Measurements from ENCODE around the gene SDC4.

SDC4 gene

DNA sequence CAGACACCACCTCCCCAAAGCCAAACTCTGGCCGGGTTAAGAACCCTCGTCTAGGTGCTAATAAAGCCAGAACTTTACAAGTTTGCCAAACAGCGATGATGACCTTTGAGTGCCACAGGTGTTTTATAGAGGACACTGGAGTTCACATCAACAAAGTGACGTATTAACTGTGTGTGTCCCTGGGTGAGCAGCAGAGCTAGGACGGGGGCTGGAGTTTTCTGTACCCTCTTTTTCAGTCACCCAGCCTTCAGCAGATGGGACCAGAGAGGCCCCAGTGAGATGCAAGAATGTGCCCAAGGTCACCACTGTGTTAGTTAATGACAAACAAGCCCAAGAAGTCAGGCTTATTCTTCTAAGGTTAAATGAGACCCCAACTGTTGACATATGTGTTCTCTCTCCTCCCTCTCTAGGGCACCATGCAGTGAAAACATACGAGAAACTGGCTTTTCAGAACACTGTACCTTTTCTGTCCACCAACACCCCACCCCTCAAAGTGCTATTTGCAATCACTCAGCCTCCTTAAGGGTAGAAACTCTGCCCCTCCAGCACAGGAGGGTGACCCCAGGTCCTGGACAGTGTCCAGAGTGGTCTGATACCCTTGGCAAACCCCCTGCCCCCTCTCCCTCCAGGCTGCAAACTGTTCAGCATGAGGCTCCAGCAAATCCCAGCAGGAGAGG is 5.2 kb downstream of the SDC4 start:
- no peak for DNase-seq

GRCh38 chr20:45341939-45342854 is 6.0 kb downstream of the SDC4 start:
- no peak for DNase-seq

DNA sequence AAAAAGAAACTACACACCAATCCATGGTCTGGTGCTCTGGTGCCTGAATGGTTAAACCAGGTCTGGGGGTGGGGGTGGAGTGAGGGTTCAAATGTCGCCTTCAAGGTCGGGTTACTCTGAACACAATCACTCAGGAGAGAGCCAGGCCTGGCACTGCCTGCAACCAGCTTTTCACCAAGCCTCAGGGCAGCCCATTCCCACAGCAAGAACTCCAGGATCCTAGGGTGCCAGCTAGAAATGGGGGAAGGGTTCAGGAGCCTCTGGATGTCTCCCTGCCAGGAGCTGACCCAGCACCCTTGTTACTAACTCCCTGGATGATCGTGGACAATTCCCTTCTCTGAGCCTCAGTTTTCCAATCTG is 6.7 kb downstream of the SDC4 start:
- DNase-seq: no peak

GRCh38 chr20:45340951-45341350 is 7.3 kb downstream of the SDC4 start:
- no peak for DNase-seq

DNA sequence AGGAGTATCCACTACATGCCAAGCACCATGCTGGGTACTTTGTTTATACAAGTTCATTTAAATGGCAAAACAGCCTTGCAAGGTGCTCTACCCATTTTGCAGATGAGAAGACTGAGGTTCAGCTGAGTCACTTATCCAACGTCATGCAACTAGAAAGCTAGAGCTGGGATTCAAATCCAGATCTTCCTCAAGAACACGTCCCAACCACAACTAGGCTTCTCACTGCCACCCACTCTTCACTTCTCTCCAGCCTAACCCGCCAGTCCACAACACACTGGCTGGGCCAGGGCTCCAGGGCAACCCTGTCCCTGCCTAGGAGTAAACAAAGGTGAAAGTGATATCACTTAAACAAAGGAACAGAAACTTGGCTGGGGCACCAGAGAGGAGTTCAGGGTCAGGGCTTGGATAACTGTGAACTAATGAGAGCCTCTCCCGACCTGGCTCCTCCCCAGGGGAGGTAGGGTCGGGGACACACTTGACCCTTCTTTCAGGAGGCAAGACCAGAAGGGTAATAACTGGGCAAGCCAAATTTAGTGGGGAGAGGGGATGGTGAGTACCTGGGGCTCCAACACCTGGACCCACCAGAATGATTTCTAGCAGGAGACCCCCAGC is 7.9 kb downstream of the SDC4 start:
- DNase-seq: no peak

GRCh38 chr20:45339799-45340198 is 8.4 kb downstream of the SDC4 start:
- DNase-seq: no peak

GRCh38 chr20:45339084-45339483 is 9.1 kb downstream of the SDC4 start:
- no peak for DNase-seq

GRCh38 chr20:45338121-45339030 is 9.8 kb downstream of the SDC4 start:
- no peak for DNase-seq

- no peak for DNase-seq
Observed at GRCh38 chr20:45337367-45338120, 10.7 kb downstream of the SDC4 start.

DNA sequence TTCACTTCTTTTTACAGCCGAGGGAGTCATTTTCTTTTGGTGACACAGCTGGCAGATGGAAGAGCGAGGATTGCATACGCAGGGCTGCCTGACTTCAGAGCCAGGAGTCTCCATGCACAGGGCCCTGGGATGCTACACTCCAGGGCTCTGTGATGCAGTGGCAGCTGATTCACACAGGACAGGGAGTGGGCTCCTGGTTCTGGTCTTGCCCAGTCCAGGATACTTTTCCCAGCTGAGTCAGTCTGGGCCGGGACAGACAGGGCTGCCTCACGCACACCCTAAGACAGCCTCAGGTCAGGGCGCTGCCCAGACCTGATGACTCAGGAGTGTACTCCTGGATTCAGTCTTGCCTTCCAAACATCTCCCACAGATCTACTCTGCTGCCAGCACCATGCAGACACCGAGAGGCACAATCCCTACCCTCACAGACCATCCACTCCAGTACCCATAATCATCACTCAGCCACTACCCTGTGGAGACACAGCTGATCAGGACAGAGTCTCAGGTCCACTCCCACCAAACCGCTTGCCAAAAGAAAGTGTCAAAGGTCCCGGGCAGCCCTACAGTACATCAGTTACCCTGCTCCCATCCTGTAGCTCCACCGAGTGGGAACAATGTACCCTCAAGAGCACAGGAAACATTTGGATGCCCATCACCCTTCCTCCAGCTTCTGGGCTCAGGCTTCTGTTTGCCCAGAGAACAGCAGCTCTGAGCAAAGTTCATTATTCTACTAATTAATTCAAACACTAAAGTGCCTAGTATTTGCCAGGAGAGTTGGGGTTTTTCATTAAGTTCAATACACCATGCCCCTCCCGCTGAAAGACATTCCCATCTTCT is 11.5 kb downstream of the SDC4 start:
- no peak for DNase-seq

DNA sequence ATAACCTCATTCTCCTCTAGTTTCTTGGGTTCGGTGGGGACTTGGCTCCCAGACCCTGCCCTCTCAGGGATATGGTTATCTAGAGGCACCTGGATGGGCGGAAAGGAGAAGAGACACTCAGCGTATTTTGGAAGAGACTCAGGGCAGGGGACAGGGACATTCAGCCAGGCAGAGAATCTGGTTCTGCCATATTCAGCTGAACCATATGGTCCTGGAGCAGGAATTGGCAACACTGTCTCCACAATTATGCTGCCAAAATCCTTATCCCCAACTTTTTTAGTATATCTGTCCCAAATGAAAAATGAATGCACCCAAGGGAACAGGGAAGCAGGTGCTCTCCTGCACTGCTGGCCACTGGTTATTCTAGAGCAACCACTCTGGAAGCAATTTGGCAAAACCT is 17.7 kb downstream of the SDC4 start:
- no peak for DNase-seq

GRCh38 chr20:45329497-45330319 is 18.5 kb downstream of the SDC4 start:
- DNase-seq: no peak

GRCh38 chr20:45328451-45328850 is 19.8 kb downstream of the SDC4 start:
- DNase-seq: no peak

GRCh38 chr20:45325371-45325770 is 22.9 kb downstream of the SDC4 start:
- no peak for DNase-seq

GRCh38 chr20:45323731-45324130 is 24.5 kb downstream of the SDC4 start:
- DNase-seq: no peak

DNA sequence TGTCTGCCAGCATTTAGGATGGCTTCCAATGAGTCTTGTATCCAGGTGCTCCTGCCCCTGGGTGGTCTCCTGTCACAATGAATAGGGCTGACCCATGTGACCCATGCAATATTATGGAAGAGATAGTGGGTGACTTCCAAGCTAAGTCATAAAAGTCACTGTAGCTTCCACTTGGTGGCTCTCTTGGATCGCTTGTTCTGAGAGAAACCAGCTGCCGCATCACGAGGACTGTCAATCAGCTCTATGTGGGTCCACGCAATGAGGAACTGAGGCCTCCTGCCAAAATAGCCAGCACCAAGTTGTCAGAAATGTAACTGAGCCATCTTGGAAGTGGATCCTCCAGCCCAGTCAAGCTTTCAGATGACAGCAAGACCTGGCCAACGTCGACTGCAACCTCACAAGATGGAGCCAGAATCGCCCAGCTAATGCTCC is 25.3 kb downstream of the SDC4 start:
- no peak for DNase-seq

- DNase-seq: no peak
Observed at GRCh38 chr20:45320948-45321595, 27.2 kb downstream of the SDC4 start.

DNA sequence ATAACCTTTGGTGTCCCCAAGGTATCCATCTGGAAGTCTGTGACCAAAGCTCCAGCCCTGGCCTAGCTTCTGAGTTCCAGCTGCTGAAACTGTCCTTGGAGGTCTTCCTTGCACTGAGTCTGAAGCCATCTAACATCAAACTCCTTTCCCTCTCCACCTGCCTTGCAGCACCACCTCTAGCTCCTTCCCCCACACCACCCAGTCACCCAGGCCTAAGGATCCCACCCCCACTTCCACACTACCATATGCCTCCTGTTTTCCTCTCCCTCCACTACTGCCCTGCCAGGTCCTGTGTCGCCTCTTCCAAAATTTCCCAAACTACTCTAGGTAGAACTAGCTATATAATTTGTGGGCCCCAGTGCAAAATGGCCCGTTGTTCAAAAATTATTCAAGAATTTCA is 29.3 kb downstream of the SDC4 start:
- DNase-seq: no peak

GRCh38 chr20:45318386-45318939 is 29.8 kb downstream of the SDC4 start:
- no peak for DNase-seq

All from activated CD8-positive, alpha-beta memory T cell treated with anti-CD3 and anti-CD28 coated beads for 24 hours (primary cell).